Activated CD4-positive, CD25-positive, alpha-beta regulatory T cell treated with anti-CD3 and anti-CD28 coated beads, Interleukin-2, amount 50 U/mL, for 16 hours (primary cell): ENCODE data around the gene CASP8AP2.
"Not testable (repeated sequence)": the region's sequence is repeated elsewhere in the genome, so short reads cannot be mapped to it uniquely, and the experiment has no call there.

Experiments
- DNase-seq: peaks from one replicate; pipeline ENCODE4 v3.0.0-alpha.2; 2020; ENCODE audit warnings: low read depth, low spot score

Gene CASP8AP2

DNA sequence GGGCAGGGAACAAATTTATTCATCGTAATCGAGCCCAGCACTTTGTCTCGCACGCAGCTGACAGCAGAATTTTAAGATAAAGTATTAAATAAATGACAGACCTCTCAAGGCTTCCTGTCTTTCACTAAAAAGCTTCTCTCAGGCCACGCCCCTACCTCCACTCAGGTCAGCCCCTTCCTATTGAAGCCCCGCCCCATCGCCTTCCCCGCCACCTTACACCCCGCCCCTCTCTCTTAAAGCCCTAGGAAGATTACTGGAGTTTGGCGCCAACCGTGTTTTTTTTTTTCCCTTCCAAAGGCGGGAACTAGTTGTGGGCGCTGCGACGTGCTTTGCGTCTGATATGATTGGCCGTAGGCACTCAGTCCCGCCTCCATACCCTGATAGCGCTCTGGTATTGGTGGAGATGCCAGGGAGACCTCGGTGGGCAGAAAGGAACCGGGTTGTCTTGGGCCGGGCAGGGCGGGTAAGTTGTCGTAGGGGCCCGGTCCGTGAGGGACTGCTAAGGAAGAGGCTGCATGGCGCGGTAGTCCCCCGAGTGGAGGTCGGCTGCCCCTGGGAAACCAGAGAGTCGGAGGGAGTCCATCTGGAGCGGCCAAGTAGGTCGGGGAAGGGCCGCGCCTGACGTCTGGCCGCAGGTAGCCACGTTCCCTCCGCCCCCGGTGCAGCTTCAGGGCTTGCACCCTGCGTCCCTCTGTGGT is at the start of gene CASP8AP2:
TSS of gene CASP8AP2 (plus strand) at position 409 of the 698 bp plus-strand sequence.
- peak; percentile 79 for DNase-seq

- DNase-seq: no peak
These were observed 48.3 kb upstream of the CASP8AP2 start for GRCh38 chr6:89781070-89782034.

GRCh38 chr6:89782222-89782621 is 47.5 kb upstream of the CASP8AP2 start:
- no peak for DNase-seq

DNA sequence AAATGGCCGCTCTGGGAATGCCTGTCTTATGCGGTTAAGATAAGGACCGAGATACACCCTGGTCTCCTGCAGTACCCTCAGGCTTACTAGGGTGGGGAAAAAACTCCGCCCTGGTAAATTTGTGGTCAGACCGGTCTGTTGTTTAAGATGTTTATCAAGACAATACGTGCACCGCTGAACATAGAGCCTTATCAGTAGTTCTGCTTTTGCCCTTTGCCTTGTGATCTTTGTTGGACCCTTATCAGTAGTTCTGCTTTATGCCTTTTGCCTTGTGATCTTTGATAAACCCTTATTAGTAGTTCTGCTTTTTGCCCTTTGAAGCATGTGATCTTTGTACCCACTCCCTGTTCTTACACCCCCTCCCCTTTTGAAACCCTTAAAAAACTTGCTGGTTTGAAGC is 46.4 kb upstream of the CASP8AP2 start:
- not testable (repeated sequence) for DNase-seq

DNA sequence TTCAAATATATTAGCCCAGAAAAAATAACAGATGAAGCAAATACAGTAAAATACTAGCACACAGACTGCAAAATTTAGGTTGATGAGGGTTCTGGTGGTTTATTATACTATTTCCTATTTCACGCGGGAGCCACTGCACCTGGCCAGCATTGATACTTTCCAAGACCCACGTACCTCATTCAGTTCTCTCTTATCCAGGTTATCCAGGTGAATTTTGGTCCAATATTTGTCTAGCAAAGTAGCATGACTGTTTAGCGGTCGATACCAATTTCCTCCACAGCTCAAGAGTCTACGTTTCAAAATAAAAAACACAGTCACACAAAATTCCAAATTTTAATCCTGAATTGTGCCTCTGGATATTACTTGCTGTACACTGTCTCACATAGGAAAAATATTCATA is 44.8 kb upstream of the CASP8AP2 start:
- no peak for DNase-seq

DNA sequence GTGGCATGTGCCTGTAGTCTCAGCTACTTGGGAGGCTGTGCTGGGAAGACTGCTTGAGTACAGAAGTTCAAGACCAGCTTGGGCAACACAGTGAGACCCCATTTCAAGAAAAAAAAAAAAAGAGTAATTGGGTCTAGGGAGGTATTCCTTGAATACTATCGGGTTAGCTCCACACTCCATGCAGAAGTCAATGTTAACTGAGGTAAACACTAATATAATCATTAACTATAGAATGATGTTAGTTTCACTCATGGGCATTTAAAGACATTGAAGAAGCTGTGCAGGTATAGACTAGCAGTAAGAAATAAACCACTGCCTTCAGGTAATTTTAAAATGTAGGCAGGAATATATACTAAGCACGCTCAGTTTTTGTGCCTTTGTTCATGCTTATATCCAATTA is 42.7 kb upstream of the CASP8AP2 start:
- DNase-seq: no peak

DNA sequence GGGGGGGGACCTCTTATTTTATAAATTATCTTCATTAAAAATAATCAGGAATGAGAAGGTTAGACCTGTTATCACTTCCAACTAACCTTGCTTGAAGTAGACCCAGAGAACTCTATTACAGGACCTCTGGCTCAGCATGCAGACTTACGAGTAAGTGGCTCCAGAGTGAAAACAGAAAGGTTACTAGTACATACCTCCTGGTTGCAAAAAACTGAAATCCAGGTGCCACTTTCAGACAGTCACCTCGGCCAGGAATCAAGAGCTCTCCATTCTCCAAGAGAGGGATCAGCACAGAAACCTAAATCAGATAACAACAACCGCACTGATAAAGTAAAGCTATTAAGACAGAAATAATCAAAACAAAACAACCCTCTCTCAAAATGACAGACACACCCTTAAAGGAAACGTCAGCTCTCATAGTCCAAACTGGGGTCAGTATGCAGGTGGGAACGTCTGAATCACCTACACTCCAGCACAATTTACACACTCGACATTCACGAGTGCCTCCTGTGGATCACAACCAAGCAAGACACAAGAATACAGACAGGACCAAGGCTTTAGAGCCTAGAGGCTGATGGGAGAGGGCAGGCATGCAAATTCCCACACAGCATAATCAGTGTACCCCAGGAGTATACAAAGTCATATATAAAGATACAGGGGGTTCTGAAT is 41.9 kb upstream of the CASP8AP2 start:
- no peak for DNase-seq

DNA sequence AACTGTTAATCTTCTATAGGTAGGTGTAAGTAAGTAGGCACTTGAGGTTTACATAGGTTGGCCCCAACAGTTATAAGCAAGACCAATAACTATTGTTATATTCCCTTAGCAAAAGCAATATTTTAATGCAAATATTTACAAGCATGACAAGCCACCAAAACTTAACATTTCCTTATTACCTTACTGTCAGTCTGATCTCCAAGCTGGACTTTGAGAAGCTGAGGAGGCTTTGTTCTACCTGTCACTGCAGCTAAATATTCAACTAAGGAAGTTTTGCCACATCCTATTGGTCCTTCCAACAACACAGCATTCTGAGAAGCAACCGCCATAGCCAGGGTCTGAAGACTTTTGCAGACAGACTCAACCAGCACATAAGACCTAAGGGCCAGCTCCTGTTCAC is 39.7 kb upstream of the CASP8AP2 start:
- DNase-seq: no peak

GRCh38 chr6:89790403-89790802 is 39.3 kb upstream of the CASP8AP2 start:
- DNase-seq: no peak

DNA sequence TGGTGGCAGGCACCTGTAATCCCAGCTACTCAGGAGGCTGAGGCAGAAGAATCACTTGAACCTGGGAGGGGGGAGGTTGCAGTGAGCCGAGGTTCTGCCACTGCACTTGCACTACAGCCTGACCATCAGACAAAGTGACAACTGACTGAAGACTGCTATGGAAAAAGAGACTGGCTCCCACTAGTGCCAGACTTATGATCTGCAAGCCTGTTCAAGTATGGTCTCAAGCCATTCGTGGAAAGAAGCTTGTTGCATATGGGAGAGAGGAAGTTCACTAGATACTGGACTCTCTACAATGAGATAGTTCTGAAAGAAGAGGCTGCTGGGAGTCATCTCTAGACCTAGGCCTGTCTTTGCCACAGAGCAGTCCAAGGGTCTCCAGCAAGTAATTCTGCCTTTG is 36.8 kb upstream of the CASP8AP2 start:
- no peak for DNase-seq

GRCh38 chr6:89793586-89793985 is 36.1 kb upstream of the CASP8AP2 start:
- no peak for DNase-seq

DNA sequence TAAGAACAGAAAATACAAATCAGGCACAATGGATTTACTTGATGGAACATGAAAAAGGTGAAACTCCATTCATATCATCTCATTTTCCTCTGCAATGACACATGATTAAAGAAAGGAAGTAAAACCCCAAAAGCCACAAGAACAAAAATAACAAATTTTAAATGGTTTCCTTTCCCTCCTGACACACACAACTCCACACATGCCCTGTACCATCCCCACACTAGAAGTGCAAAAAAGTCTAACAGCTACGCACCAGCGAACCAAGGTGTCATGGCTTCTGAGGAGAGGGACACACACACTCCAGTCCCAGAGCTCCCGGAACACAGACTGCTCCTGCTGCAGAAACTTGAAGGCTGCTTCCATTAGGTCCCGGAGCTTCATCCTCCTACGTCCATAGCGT is 35.4 kb upstream of the CASP8AP2 start:
- no peak for DNase-seq

GRCh38 chr6:89797317-89797716 is 32.4 kb upstream of the CASP8AP2 start:
- DNase-seq: no peak

GRCh38 chr6:89799096-89799495 is 30.6 kb upstream of the CASP8AP2 start:
- no peak for DNase-seq

DNA sequence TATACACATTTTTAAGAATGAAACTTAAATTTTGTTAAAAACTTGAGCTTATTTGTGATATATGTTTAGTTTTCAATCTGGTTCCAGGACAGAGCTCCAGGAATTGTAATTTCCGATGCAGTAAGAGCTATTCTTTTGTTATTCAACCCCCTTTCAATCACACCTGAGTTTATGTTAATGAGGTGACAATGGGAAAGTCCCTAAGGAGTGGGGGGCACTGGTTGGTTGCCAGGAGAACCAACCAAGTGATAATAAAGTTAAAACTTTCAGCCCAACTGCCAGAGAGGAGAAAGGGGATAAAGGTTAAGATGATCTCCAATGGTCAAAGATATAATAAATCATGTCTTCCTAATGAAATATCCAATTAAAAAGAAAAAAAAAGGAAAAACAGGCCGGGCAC is 29.9 kb upstream of the CASP8AP2 start:
- DNase-seq: no peak

GRCh38 chr6:89803271-89803670 is 26.4 kb upstream of the CASP8AP2 start:
- no peak for DNase-seq

DNA sequence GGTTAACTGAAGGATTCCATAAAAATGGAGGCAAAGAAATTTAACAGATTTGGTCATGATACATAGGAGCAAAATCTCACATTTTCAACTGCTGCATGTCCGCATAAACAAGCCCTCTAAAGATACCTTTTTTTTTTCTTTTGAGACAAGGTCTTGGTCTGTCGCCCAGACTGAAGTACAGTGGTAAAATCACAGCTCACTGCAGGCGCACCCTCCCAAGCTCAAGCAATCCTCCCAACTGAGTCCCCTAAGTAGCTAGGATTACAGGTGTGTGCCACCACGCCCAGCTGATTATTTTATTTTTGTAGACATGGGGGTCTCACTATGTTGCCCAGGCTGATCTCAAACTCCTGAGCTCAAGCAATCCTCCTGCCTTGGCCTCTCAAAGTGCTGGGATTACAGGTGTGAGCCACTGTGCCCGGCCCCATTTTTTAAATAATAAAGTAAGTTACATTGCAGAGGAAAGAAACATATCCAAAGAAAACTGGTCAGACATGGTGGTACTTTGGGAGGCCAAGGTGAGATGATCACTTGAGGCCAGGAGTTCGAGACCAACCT is 23.8 kb upstream of the CASP8AP2 start:
- DNase-seq: no peak

DNA sequence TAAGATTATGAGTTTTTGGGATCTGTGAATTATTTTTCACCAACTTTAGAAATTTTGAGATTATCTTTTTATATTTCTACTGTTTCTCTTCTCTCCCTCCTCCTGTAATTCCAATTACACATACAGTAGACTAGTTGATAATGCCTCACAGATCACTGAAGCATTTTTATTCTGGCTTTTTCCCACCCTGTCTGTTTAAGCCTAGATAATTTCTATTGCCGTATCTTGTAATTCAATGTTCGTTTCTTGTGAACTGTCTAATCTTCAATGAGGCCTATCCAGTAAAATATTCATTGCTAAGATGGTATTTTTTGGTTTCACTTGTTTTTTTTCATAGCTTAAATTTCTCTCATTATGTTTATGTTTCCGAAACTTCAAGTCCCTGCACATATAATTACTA is 22.1 kb upstream of the CASP8AP2 start:
- DNase-seq: no peak

- not testable (repeated sequence) for DNase-seq
These were observed 16.3 kb upstream of the CASP8AP2 start for GRCh38 chr6:89813422-89813821.

DNA sequence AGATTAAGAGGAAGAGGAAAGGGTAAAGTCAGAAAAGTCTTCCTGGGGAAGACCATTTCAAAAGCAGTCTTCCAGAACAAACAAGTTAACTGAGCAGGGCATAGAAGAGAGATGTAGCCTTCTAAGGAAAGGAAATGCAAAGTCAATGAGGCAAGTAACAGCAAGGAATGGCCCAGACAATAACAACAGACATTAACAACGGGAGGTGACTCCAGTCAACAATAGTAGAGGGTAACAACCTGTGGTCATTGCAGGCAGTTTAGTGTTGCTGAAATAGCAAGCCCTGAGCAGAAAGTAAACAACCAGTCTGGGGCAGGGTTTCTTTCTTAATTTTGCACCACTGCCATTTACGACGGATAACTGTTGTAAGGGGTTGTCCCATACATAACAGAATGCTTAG is 12.2 kb upstream of the CASP8AP2 start:
- no peak for DNase-seq

- DNase-seq: no peak
These were observed 10.7 kb upstream of the CASP8AP2 start for GRCh38 chr6:89818977-89819335.
